Thymus (tissue), 11 donors: ENCODE measurements around the gene RNU6-1. TPM values are rescaled to one million over a fixed set of nuclear protein-coding genes. Genes with fewer than 3 reads are reported as not detected.

Experiments used
- DNase-seq, 9 donors: peaks; one replicate each; pipeline ENCODE4 v3.0.0-alpha.2; 2013; ENCODE audit warnings: low spot score in 9 of 9, low read depth in 6 of 9, missing footprints in 1 of 9
- H3K27ac ChIP-seq, 2 donors: one replicate each; pipeline ENCODE4 v1.5.1; 2013; ENCODE audit warnings: control low read depth in 1 of 2, low read depth in 1 of 2, low read length in 1 of 2, mild to moderate bottlenecking in 1 of 2, moderate library complexity in 1 of 2
- H3K27me3 ChIP-seq, 2 donors: one replicate each; pipeline ENCODE4 v1.5.1; 2013; ENCODE audit warnings: low read length in 1 of 2; ENCODE audit not compliant: control insufficient read depth in 2 of 2, insufficient read depth in 1 of 2
- H3K36me3 ChIP-seq, 2 donors: one replicate each; pipeline ENCODE4 v1.5.1; 2013; ENCODE audit warnings: low read length in 1 of 2, mild to moderate bottlenecking in 1 of 2, moderate library complexity in 1 of 2; ENCODE audit not compliant: control insufficient read depth in 2 of 2, insufficient read depth in 2 of 2
- H3K4me1 ChIP-seq, 2 donors: one replicate each; pipeline ENCODE4 v1.5.1; 2013; ENCODE audit warnings: low read length in 2 of 2; ENCODE audit not compliant: control insufficient read depth in 2 of 2, insufficient read depth in 2 of 2
- H3K4me3 ChIP-seq, 2 donors: one replicate each; pipeline ENCODE4 v1.5.1; 2013; ENCODE audit warnings: low read length in 2 of 2, control low read depth in 1 of 2, mild to moderate bottlenecking in 1 of 2
- H3K9me3 ChIP-seq, 2 donors: one replicate each; pipeline ENCODE4 v1.5.1; 2013; ENCODE audit warnings: low read length in 1 of 2, mild to moderate bottlenecking in 1 of 2; ENCODE audit not compliant: control insufficient read depth in 2 of 2, insufficient read depth in 1 of 2
- WGBS: extraction: QIAGEN DNeasy Blood & Tissue Kit; methylation state at CpG from one replicate; pipeline ENCODE4 v1.1.7; 2013; 5-methylcytosine and 5-hydroxymethylcytosine counted together
- polyA plus RNA-seq: library from polyadenylated mRNA; stranded (reverse); fragments of 200-250 nt; gene quantifications from one replicate; pipeline ENCODE4 v1.2.3, GENCODE V29; 2013
- total RNA-seq: library from RNA; stranded (reverse); fragments of 120-200 nt; gene quantifications from one replicate; pipeline ENCODE4 v1.2.4, GENCODE V29; 2013
- donor health status: healthy.

The RNU6-1 gene
- total and polyA plus RNA-seq, 2 donors = not detected

- H3K9me3 ChIP-seq = no peaks in the 10 kb centered on the region
- H3K27me3 ChIP-seq = no peaks in the 10 kb centered on the region
- no peaks in the 10 kb centered on the region for H3K4me1 ChIP-seq
- no peaks in the 10 kb centered on the region for H3K36me3 ChIP-seq
- no peak for DNase-seq
- WGBS = 51% methylated on average over 7 of the region's 7 CpGs
- H3K4me3 ChIP-seq = no peak overlapping the region
- no peak overlapping the region for H3K27ac ChIP-seq
These were observed 10.5 kb upstream of the RNU6-1 start for GRCh38 chr15:67850336-67850735.

GRCh38 chr15:67849538-67849937, 9.7 kb upstream of the RNU6-1 start:
- Histone ChIP-seq H3K4me1 (no peaks in the 10 kb centered on the region), H3K4me3 (no peak overlapping the region), H3K27me3 (no peaks in the 10 kb centered on the region), H3K9me3 (no peaks in the 10 kb centered on the region), H3K27ac (no peak overlapping the region), H3K36me3 (no peaks in the 10 kb centered on the region)
- 100% methylated on average over 1 of the region's 1 CpG for WGBS
- no peak for DNase-seq

GRCh38 chr15:67845974-67846373, 6.1 kb upstream of the RNU6-1 start:
- no peak overlapping the region for H3K27ac ChIP-seq
- peaks cover 0 to 5% of the 10 kb centered on the region in 2 donors for H3K27me3 ChIP-seq
- H3K9me3 ChIP-seq = no peaks in the 10 kb centered on the region
- DNase-seq = no peak
- H3K4me1 ChIP-seq = peaks cover 0 to 6% of the 10 kb centered on the region in 2 donors
- H3K4me3 ChIP-seq = no peak overlapping the region
- WGBS = 96% methylated on average over 5 of the region's 5 CpGs
- no peaks in the 10 kb centered on the region for H3K36me3 ChIP-seq

GRCh38 chr15:67843571-67844387, 3.9 kb upstream of the RNU6-1 start:
- Histone ChIP-seq H3K4me1 (peaks cover 3 to 12% of the 10 kb centered on the region in 2 donors), H3K27me3 (peaks cover 0 to 8% of the 10 kb centered on the region in 2 donors), H3K9me3 (no peaks in the 10 kb centered on the region), H3K36me3 (no peaks in the 10 kb centered on the region), H3K4me3 (no peak overlapping the region), H3K27ac (no peak overlapping the region)
- no peak for DNase-seq
- WGBS = 96% methylated on average over 7 of the region's 7 CpGs

GRCh38 chr15:67843092-67843501, 3.3 kb upstream of the RNU6-1 start:
- no peak overlapping the region for H3K4me3 ChIP-seq
- H3K36me3 ChIP-seq = no peaks in the 10 kb centered on the region
- no peaks in the 10 kb centered on the region for H3K9me3 ChIP-seq
- 97% methylated on average over 7 of the region's 7 CpGs for WGBS
- H3K27me3 ChIP-seq = peaks cover 0 to 15% of the 10 kb centered on the region in 2 donors
- H3K4me1 ChIP-seq = peaks cover 4 to 19% of the 10 kb centered on the region in 2 donors
- no peak for DNase-seq
- H3K27ac ChIP-seq = no peak overlapping the region

- WGBS = 45% methylated on average over 4 of the region's 4 CpGs
- no peaks in the 10 kb centered on the region for H3K9me3 ChIP-seq
- no peak for DNase-seq
- H3K4me1 ChIP-seq = peaks cover 4 to 22% of the 10 kb centered on the region in 2 donors
- peaks cover 0 to 30% of the 10 kb centered on the region in 2 donors for H3K27me3 ChIP-seq
- no peak overlapping the region for H3K27ac ChIP-seq
- peak overlapping the region; percentile 63 to 96 for H3K4me3 ChIP-seq
- no peaks in the 10 kb centered on the region for H3K36me3 ChIP-seq
These were observed 1.6 kb upstream of the RNU6-1 start for GRCh38 chr15:67841513-67841762.

GRCh38 chr15:67840749-67841512, 1.1 kb upstream of the RNU6-1 start:
- H3K27ac ChIP-seq = peak overlapping the region; percentile 86 to 98
- peaks cover 3 to 35% of the 10 kb centered on the region in 2 donors for H3K27me3 ChIP-seq
- peak overlapping the region; percentile 63 to 96 for H3K4me3 ChIP-seq
- no peaks in the 10 kb centered on the region for H3K9me3 ChIP-seq
- H3K36me3 ChIP-seq = no peaks in the 10 kb centered on the region
- DNase-seq = peak in 1 of 9 donors; percentile 42
- H3K4me1 ChIP-seq = peaks cover 7 to 25% of the 10 kb centered on the region in 2 donors
- 7% methylated on average over 17 of the region's 17 CpGs for WGBS

GRCh38 chr15:67839499-67839928, 331 bp downstream of the RNU6-1 start:
- WGBS = under 1% methylated on average over 12 of the region's 12 CpGs
- H3K4me3 ChIP-seq = peak overlapping the region; percentile 63 to 96
- H3K4me1 ChIP-seq = peaks cover 14 to 39% of the 10 kb centered on the region in 2 donors
- H3K27me3 ChIP-seq = peaks cover 17 to 49% of the 10 kb centered on the region in 2 donors
- H3K27ac ChIP-seq = peak overlapping the region; percentile 91 to 98
- H3K36me3 ChIP-seq = no peaks in the 10 kb centered on the region
- peaks cover 0 to 9% of the 10 kb centered on the region in 2 donors for H3K9me3 ChIP-seq
- DNase-seq = peak in 3 of 9 donors; percentile 62 to 80 (median 76)

- Histone ChIP-seq H3K4me3 (peak overlapping the region; percentile 63 to 96), H3K4me1 (peaks cover 19 to 46% of the 10 kb centered on the region in 2 donors), H3K9me3 (peaks cover 0 to 9% of the 10 kb centered on the region in 2 donors), H3K27ac (peak overlapping the region; percentile 61 to 98), H3K36me3 (no peaks in the 10 kb centered on the region), H3K27me3 (peaks cover 23 to 56% of the 10 kb centered on the region in 2 donors)
- WGBS = 8% methylated on average over 25 of the region's 25 CpGs
- peak in 1 of 9 donors; percentile 58 for DNase-seq
These were observed 984 bp downstream of the RNU6-1 start for GRCh38 chr15:67838789-67839332.
